ENCODE results near the gene RBM14.

GRCh38 chr11:66631883-66632282 is 15.5 kb downstream of the RBM14 start:
- TF ChIP-seq E2F4 (IDR thresholded peaks at IDR 0.05; ENCODE audit: low read depth, low read length) (no peak), CBX5 (IDR thresholded peaks at IDR 0.05; ENCODE audit: low read depth) (no peak), CTCF (IDR thresholded peaks at IDR 0.05 in 2 of 3, conservative IDR thresholded peaks at IDR 0.05 in 1 of 3; ENCODE audit: control insufficient read depth in 2 of 3, extremely low read depth in 1 of 3, insufficient read depth in 1 of 3, low read depth in 3 of 3, low read length in 3 of 3) (no peak), SUZ12 (IDR thresholded peaks at IDR 0.05; ENCODE audit: unreplicated experiment) (no peak), E4F1 (IDR thresholded peaks at IDR 0.05; ENCODE audit: borderline replicate concordance, partially characterized antibody) (no peak), MXI1 (IDR thresholded peaks at IDR 0.05; ENCODE audit: low read depth, low read length) (no peak)
